ENCODE results near the gene MRPS30.

GRCh38 chr5:44797841-44798240 is 10.9 kb upstream of the MRPS30 start:
- TF ChIP-seq POLR2AphosphoS5 (IDR thresholded peaks at IDR 0.05; ENCODE audit: low read depth) (no peak), EZH2 (IDR thresholded peaks at IDR 0.05; ENCODE audit: low read depth, unreplicated experiment) (no peak), REST (IDR thresholded peaks at IDR 0.05; ENCODE audit: unreplicated experiment) (no peak), CTCF (conservative IDR thresholded peaks at IDR 0.05; ENCODE audit: low read depth in 2 of 2) (no peak), CREB1 (CRISPR knock-in tag; IDR thresholded peaks at IDR 0.05; ENCODE audit: low read depth) (no peak)
